Measurements from ENCODE around the gene WWOX.

WWOX gene

DNA sequence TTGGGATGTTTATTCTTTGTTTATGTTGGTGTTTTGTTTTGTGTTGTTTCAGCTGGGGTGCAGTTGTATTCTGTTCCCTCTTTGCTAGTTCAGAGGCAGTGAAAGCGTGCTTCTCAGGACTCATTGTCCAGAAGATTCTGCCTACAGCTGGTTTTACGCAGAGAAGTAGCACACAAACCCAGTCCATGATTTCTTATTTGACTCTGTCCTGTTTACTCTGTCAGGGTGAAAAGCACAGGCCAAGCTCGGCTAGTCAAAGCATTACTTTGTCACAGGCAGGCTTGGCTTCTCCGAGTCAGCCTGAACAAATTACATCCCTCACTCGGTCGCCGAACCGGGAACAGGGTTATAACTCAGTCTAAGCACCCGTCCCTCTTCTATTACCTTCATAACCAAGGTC is 1066.1 kb downstream of the WWOX start:
- peaks cover 0 to 9% of the 10 kb centered on the region in 2 experiments for H3K4me1 ChIP-seq (ENCODE audit: control insufficient read depth in 1 of 2, insufficient read depth in 1 of 2, low read depth in 1 of 2, low read length in 1 of 2)
- H3K36me3 ChIP-seq = no peaks in the 10 kb centered on the region
- TF ChIP-seq CTCF (IDR thresholded peaks at IDR 0.05) = no peak
- no peak overlapping the region for H3K4me3 ChIP-seq (ENCODE audit: low read depth in 1 of 2, low read length in 1 of 2)
- H3K27ac ChIP-seq = no peak overlapping the region
- H3K9me3 ChIP-seq = no peaks in the 10 kb centered on the region
- H3K27me3 ChIP-seq = no peaks in the 10 kb centered on the region

GRCh38 chr16:79167893-79168292 is 1068.4 kb downstream of the WWOX start:
- Histone ChIP-seq H3K27ac (no peak overlapping the region), H3K4me3 (ENCODE audit: low read depth in 1 of 2, low read length in 1 of 2) (no peak overlapping the region), H3K9me3 (no peaks in the 10 kb centered on the region), H3K36me3 (no peaks in the 10 kb centered on the region), H3K27me3 (no peaks in the 10 kb centered on the region), H3K4me1 (ENCODE audit: control insufficient read depth in 1 of 2, insufficient read depth in 1 of 2, low read depth in 1 of 2, low read length in 1 of 2) (peaks cover 0 to 9% of the 10 kb centered on the region in 2 experiments)
- TF ChIP-seq CTCF (IDR thresholded peaks at IDR 0.05) = no peak

- Histone ChIP-seq H3K9me3 (no peaks in the 10 kb centered on the region), H3K4me1 (ENCODE audit: control insufficient read depth in 1 of 2, insufficient read depth in 1 of 2, low read depth in 1 of 2, low read length in 1 of 2) (peaks cover 0 to 8% of the 10 kb centered on the region in 2 experiments), H3K27me3 (no peaks in the 10 kb centered on the region), H3K4me3 (ENCODE audit: low read depth in 1 of 2, low read length in 1 of 2) (no peak overlapping the region), H3K36me3 (no peaks in the 10 kb centered on the region), H3K27ac (no peak overlapping the region)
- TF ChIP-seq CTCF (IDR thresholded peaks at IDR 0.05) = no peak
These were observed 1068.9 kb downstream of the WWOX start for GRCh38 chr16:79168321-79168720.

- H3K4me3 ChIP-seq (ENCODE audit: low read depth in 1 of 2, low read length in 1 of 2) = no peak overlapping the region
- no peak overlapping the region for H3K27ac ChIP-seq
- TF ChIP-seq CTCF (IDR thresholded peaks at IDR 0.05) = no peak
- no peaks in the 10 kb centered on the region for H3K27me3 ChIP-seq
- no peaks in the 10 kb centered on the region for H3K4me1 ChIP-seq (ENCODE audit: control insufficient read depth in 1 of 2, insufficient read depth in 1 of 2, low read depth in 1 of 2, low read length in 1 of 2)
- H3K36me3 ChIP-seq = no peaks in the 10 kb centered on the region
- H3K9me3 ChIP-seq = no peaks in the 10 kb centered on the region
These were observed 1069.8 kb downstream of the WWOX start for GRCh38 chr16:79169239-79169638.

GRCh38 chr16:79170555-79171246 is 1071.2 kb downstream of the WWOX start:
- no peaks in the 10 kb centered on the region for H3K36me3 ChIP-seq
- H3K9me3 ChIP-seq = no peaks in the 10 kb centered on the region
- no peak for TF ChIP-seq CTCF (IDR thresholded peaks at IDR 0.05)
- no peaks in the 10 kb centered on the region for H3K4me1 ChIP-seq (ENCODE audit: control insufficient read depth in 1 of 2, insufficient read depth in 1 of 2, low read depth in 1 of 2, low read length in 1 of 2)
- no peak overlapping the region for H3K27ac ChIP-seq
- no peaks in the 10 kb centered on the region for H3K27me3 ChIP-seq
- no peak overlapping the region for H3K4me3 ChIP-seq (ENCODE audit: low read depth in 1 of 2, low read length in 1 of 2)
